ENCODE data around the gene CKMT2. TPM values are rescaled to one million over a fixed set of nuclear protein-coding genes. Genes with fewer than 3 reads are reported as not detected.

CKMT2 gene
- total RNA-seq, 1 donor from 2014 or later: 2.6 TPM

DNA sequence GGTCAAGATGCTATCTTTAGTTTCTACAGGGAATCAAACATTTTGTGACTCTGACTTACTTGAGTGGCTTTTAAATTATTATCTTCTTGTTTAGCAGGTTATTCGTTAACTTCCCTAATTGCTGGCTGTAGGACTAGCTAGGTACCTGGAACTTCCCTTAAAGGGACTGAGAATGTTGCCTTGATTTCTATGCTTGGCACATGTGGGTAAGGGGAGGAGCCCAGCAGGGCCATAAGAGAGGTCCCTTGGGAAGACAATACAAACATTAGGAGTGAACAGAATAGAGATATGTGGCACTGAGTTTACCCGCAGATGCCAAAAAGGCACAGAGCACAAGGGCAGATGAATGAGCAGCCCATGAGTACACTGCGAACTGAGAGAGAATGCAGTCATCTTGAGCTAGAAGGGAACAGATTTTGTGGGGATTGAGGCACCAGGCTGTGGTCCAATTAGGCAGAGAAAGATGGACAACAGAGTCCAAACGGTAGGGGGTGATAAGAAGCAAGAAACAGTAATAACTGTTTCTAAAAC, 9.8 kb downstream of the CKMT2 start:
- Mint-ChIP-seq H3K27ac (no peak overlapping the region), H3K27me3 (ENCODE audit: low read depth) (no peaks in the 10 kb centered on the region), H3K4me3 (no peak overlapping the region), H3K4me1 (peaks cover 18% of the 10 kb centered on the region), H3K9me3 (no peaks in the 10 kb centered on the region), H3K36me3 (peaks cover 5% of the 10 kb centered on the region)
- TF ChIP-seq, protein P1, sequence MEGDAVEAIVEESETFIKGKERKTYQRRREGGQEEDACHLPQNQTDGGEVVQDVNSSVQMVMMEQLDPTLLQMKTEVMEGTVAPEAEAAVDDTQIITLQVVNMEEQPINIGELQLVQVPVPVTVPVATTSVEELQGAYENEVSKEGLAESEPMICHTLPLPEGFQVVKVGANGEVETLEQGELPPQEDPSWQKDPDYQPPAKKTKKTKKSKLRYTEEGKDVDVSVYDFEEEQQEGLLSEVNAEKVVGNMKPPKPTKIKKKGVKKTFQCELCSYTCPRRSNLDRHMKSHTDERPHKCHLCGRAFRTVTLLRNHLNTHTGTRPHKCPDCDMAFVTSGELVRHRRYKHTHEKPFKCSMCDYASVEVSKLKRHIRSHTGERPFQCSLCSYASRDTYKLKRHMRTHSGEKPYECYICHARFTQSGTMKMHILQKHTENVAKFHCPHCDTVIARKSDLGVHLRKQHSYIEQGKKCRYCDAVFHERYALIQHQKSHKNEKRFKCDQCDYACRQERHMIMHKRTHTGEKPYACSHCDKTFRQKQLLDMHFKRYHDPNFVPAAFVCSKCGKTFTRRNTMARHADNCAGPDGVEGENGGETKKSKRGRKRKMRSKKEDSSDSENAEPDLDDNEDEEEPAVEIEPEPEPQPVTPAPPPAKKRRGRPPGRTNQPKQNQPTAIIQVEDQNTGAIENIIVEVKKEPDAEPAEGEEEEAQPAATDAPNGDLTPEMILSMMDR (IDR thresholded peaks at IDR 0.05; ENCODE audit: unreplicated experiment): no peak
- no peak for DNase-seq (ENCODE audit: low spot score in 2 of 2, unreplicated experiment in 2 of 2)

DNA sequence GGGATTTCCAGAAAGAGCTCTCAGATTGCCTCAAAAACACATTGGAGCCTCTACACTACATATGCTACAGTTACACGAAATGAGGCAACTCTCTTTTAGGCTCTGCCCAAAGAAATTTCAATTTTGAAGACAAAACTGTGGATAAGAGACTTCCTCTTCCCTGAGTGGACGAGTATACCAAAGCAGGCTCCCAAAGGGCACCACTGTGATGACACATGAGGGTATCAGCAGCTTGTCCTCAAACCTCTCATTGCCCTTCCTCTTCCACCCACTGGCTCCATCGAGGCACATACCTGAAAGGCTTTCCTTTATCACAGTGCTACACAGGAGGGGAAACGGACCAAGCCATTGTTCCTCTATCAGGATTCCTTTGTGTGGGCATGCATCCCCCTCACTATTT, 11.3 kb downstream of the CKMT2 start:
- TF ChIP-seq, protein P1 (IDR thresholded peaks at IDR 0.05; ENCODE audit: unreplicated experiment): no peak
- H3K9me3 Mint-ChIP-seq: no peaks in the 10 kb centered on the region
- no peak overlapping the region for H3K27ac Mint-ChIP-seq
- H3K4me3 Mint-ChIP-seq: no peak overlapping the region
- no peak for DNase-seq (ENCODE audit: low spot score in 2 of 2, unreplicated experiment in 2 of 2)
- H3K36me3 Mint-ChIP-seq: peaks cover 2% of the 10 kb centered on the region
- peaks cover 18% of the 10 kb centered on the region for H3K4me1 Mint-ChIP-seq
- H3K27me3 Mint-ChIP-seq (ENCODE audit: low read depth): no peaks in the 10 kb centered on the region

DNA sequence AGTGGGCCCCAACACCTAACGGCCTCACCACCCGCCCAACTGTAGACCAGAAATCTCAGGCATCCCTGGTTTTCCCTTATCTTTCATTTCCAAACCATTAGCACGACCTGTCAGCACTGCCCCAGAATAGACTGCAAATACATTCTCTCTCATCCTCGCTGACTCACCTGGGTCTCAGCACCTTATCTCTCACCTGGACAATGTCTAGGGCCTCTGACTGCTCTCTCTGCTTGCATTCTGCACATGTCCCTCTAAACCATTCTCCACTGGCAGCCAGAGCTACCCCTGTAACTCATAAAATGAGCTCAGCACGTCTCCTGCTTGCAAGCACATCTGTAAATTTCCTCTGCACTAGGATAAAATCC, 12.7 kb downstream of the CKMT2 start:
- Mint-ChIP-seq H3K4me1 (peaks cover 18% of the 10 kb centered on the region), H3K36me3 (peaks cover 11% of the 10 kb centered on the region), H3K9me3 (peaks cover 10% of the 10 kb centered on the region), H3K27ac (no peak overlapping the region), H3K27me3 (ENCODE audit: low read depth) (no peaks in the 10 kb centered on the region), H3K4me3 (no peak overlapping the region)
- TF ChIP-seq, protein P1 (IDR thresholded peaks at IDR 0.05; ENCODE audit: unreplicated experiment): no peak
- DNase-seq (ENCODE audit: low spot score in 2 of 2, unreplicated experiment in 2 of 2): no peak

DNA sequence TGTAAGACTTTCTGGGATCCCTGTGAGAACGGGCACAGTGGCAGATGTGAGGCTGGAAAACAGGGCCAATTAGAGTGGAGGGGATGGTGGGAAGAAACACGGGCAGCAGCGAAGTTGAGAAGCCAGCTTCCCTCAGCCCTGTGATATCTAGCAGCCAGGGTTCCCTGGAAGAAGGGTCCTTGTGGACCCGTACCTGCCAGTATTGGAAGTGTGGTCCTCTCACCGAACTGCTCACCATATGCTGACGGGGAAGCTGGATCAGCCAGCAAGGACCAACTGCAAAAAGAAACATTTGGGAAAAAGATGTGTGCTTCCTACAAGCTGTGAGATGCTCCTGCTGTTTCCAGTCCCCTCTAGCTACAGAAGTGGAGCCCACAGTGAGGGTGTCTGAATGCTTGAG, 13.6 kb downstream of the CKMT2 start:
- Mint-ChIP-seq H3K27me3 (ENCODE audit: low read depth) (no peaks in the 10 kb centered on the region), H3K9me3 (peaks cover 10% of the 10 kb centered on the region), H3K27ac (no peak overlapping the region), H3K36me3 (peaks cover 11% of the 10 kb centered on the region), H3K4me3 (no peak overlapping the region), H3K4me1 (peaks cover 12% of the 10 kb centered on the region)
- TF ChIP-seq, protein P1 (IDR thresholded peaks at IDR 0.05; ENCODE audit: unreplicated experiment): no peak
- DNase-seq (ENCODE audit: low spot score in 2 of 2, unreplicated experiment in 2 of 2): no peak

DNA sequence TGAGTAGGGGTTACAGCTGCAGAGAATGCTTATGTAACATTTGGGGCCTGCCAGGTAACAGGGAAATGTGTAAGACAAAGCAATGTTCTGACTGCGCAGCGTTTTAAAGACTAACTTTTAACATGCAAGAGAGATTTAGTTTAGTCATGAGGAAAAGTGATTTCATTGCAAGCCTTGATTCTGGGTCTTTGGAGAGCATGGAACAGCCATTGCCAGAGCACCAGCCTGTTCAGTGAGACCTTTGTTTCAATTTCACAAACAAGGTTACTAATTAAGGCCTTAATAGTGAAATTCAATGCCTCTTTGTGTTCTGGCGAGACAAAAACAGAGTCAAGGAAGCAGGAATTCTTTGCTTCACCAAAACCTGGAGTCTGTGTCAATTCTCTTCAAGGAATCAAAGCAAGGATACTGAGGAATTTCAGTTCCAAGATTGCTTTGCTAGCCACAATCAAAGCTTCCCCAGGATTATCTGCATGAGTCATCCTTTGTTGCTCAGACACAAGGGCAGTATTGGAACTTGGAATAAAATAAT, 14.4 kb downstream of the CKMT2 start:
- no peak for DNase-seq (ENCODE audit: low spot score in 2 of 2, unreplicated experiment in 2 of 2)
- Mint-ChIP-seq H3K27ac (peak overlapping the region; percentile 13), H3K9me3 (peaks cover 10% of the 10 kb centered on the region), H3K4me1 (peaks cover 11% of the 10 kb centered on the region), H3K27me3 (ENCODE audit: low read depth) (no peaks in the 10 kb centered on the region), H3K4me3 (no peak overlapping the region), H3K36me3 (peaks cover 11% of the 10 kb centered on the region)
- TF ChIP-seq, protein P1 (IDR thresholded peaks at IDR 0.05; ENCODE audit: unreplicated experiment): no peak

DNA sequence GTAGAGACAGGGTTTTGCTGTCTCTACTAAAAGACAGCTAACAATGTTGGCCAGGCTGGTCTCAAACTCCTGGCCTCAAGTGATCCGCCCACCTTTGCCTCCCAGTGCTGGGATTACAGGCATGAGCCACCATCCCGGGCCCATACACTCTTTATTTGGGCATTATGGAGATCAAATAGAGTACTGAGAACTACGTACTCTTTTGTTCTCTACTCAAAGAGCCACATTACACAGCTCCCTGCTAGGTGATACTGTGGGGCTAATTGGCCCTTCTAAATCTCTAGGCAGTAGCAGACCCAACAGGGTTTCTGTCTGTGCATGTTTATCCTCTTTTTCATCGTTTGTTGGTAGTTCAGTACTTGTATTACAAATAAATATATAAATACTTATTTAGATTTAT, 16.1 kb downstream of the CKMT2 start:
- Mint-ChIP-seq H3K4me3 (no peak overlapping the region), H3K36me3 (peaks cover 11% of the 10 kb centered on the region), H3K4me1 (peaks cover 11% of the 10 kb centered on the region), H3K9me3 (peaks cover 10% of the 10 kb centered on the region), H3K27ac (no peak overlapping the region), H3K27me3 (ENCODE audit: low read depth) (no peaks in the 10 kb centered on the region)
- DNase-seq (ENCODE audit: low spot score in 2 of 2, unreplicated experiment in 2 of 2): no peak
- TF ChIP-seq, protein P1 (IDR thresholded peaks at IDR 0.05; ENCODE audit: unreplicated experiment): no peak

Data from mesothelial cell of epicardium (in vitro differentiated cells).